Tibial nerve (tissue), 4 donors: Measurements from ENCODE around the gene SNX9. TPM values are rescaled to one million over a fixed set of nuclear protein-coding genes. Genes with fewer than 3 reads are reported as not detected.
A peak's percentile ranks its signal among the peaks of the same experiment; 100 is the strongest.

Experiments
- DNase-seq, 2 donors: peaks; one replicate each; pipeline ENCODE4 v3.0.0-alpha.2; 2019; ENCODE audit warnings: low spot score in 2 of 2
- H3K27ac ChIP-seq, 4 donors: fragments of 200-600 bp; sonication (generic) in 3 of 4; one replicate each; pipeline ENCODE4 v1.5.1; 2017 to 2019; ENCODE audit warnings: mild to moderate bottlenecking in 1 of 4
- H3K27me3 ChIP-seq, 2 donors: fragments of 200-600 bp; sonication (generic) in 1 of 2; one replicate each; pipeline versions ENCODE4 v1.5.1 to v1.6.0; 2017 to 2019
- H3K36me3 ChIP-seq, 3 donors: fragments of 200-600 bp; sonication (generic); one replicate each; pipeline ENCODE4 v1.5.1; 2018 to 2019
- H3K4me1 ChIP-seq, 4 donors: fragments of 200-600 bp; sonication (generic) in 3 of 4; one replicate each; pipeline ENCODE4 v1.5.1; 2017 to 2019
- H3K4me3 ChIP-seq, 4 donors: fragments of 200-600 bp; sonication (generic) in 3 of 4; one replicate each; pipeline ENCODE4 v1.5.1; 2017 to 2019; ENCODE audit warnings: mild to moderate bottlenecking in 1 of 4, moderate library complexity in 1 of 4
- H3K9me3 ChIP-seq, 4 donors: fragments of 200-600 bp; sonication (generic) in 3 of 4; one replicate each; pipeline ENCODE4 v1.5.1; 2017 to 2019
- CTCF ChIP-seq, 5 experiments: fragments of 200-600 bp in 3 of 5; fragments of 450-650 bp in 2 of 5; sonication (generic) in 3 of 5; IDR thresholded peaks; one replicate each; pipeline ENCODE4 v1.5.1; 2016 to 2019; ENCODE audit warnings: antibody characterized with exemption in 5 of 5, mild to moderate bottlenecking in 3 of 5, moderate library complexity in 2 of 5
- EP300 ChIP-seq, 2 donors: sonication (generic); formaldehyde crosslinking; IDR thresholded peaks; one replicate each; pipeline ENCODE4 v1.6.1; 2017; ENCODE audit warnings: antibody characterized with exemption in 2 of 2, mild to moderate bottlenecking in 1 of 2
- POLR2A ChIP-seq, 2 donors: fragments of 450-650 bp; IDR thresholded peaks; one replicate each; pipeline ENCODE4 v1.6.1; 2017; ENCODE audit warnings: antibody characterized with exemption in 2 of 2, mild to moderate bottlenecking in 2 of 2, moderate library complexity in 2 of 2
- WGBS, 2 donors: methylation state at CpG; one replicate each; pipeline ENCODE4 v1.1.5; 2018; 5-methylcytosine and 5-hydroxymethylcytosine counted together
- total RNA-seq, 4 donors: library from RNA; depleted of rRNA; stranded (reverse); fragments of >200 nt; gene quantifications; one replicate each; pipeline ENCODE4 v1.1.0, GENCODE V29; 2016

The SNX9 gene
- total RNA-seq, 4 donors from 2014 or later, result 61.2 to 69.2 (median 63.9) TPM

GRCh38 chr6:157909282-157909664 lies 86.2 kb downstream of the SNX9 start:
- H3K4me1 ChIP-seq, result peaks cover 0 to 32% (median 0%) of the 10 kb centered on the region in 4 donors
- no peak overlapping the region for H3K27ac ChIP-seq
- TF ChIP-seq EP300 (IDR thresholded peaks at IDR 0.05), result no peak
- TF ChIP-seq POLR2A (IDR thresholded peaks at IDR 0.05), result no peak
- TF ChIP-seq CTCF (IDR thresholded peaks at IDR 0.05), result no peak
- no peaks in the 10 kb centered on the region for H3K27me3 ChIP-seq
- H3K36me3 ChIP-seq, result peaks cover 0 to 56% (median 0%) of the 10 kb centered on the region in 3 donors
- H3K4me3 ChIP-seq, result no peak overlapping the region
- DNase-seq, result no peak
- peaks cover 0 to 5% (median 0%) of the 10 kb centered on the region in 4 donors for H3K9me3 ChIP-seq
- 96 to 97% methylated on average over 3 of the region's 3 CpGs for WGBS, 2 donors

GRCh38 chr6:157911278-157911677 lies 88.2 kb downstream of the SNX9 start:
- 86 to 90% methylated on average over 9 of the region's 9 CpGs for WGBS, 2 donors
- H3K27ac ChIP-seq, result peak overlapping the region in 1 of 4 donors; percentile 78

GRCh38 chr6:157911786-157912185 lies 88.7 kb downstream of the SNX9 start:
- peak overlapping the region in 2 of 4 donors; percentile 31 to 78 for H3K27ac ChIP-seq
- no peak for TF ChIP-seq POLR2A (IDR thresholded peaks at IDR 0.05)
- TF ChIP-seq CTCF (IDR thresholded peaks at IDR 0.05), result no peak
- TF ChIP-seq EP300 (IDR thresholded peaks at IDR 0.05), result no peak
- H3K27me3 ChIP-seq, result no peaks in the 10 kb centered on the region
- peaks cover 0 to 62% (median 0%) of the 10 kb centered on the region in 3 donors for H3K36me3 ChIP-seq
- WGBS, 2 donors, result 33 to 52% methylated on average over 5 of the region's 5 CpGs
- no peak for DNase-seq
- peaks cover 0 to 24% (median 0%) of the 10 kb centered on the region in 4 donors for H3K4me1 ChIP-seq
- H3K9me3 ChIP-seq, result peaks cover 0 to 5% (median 0%) of the 10 kb centered on the region in 4 donors
- H3K4me3 ChIP-seq, result no peak overlapping the region

More at GRCh38 chr6:157911278-157911677, 88.2 kb downstream of the SNX9 start:
- peaks cover 0 to 5% (median 0%) of the 10 kb centered on the region in 4 donors for H3K9me3 ChIP-seq
- no peak for DNase-seq
- H3K4me1 ChIP-seq, result peaks cover 0 to 24% (median 0%) of the 10 kb centered on the region in 4 donors
- TF ChIP-seq POLR2A (IDR thresholded peaks at IDR 0.05) (no peak), CTCF (IDR thresholded peaks at IDR 0.05) (no peak), EP300 (IDR thresholded peaks at IDR 0.05) (no peak)
- H3K36me3 ChIP-seq, result peaks cover 0 to 56% (median 0%) of the 10 kb centered on the region in 3 donors
- no peaks in the 10 kb centered on the region for H3K27me3 ChIP-seq
- H3K4me3 ChIP-seq, result no peak overlapping the region

GRCh38 chr6:157912326-157912725 lies 89.3 kb downstream of the SNX9 start:
- 17 to 21% methylated on average over 6 of the region's 6 CpGs for WGBS, 2 donors

More at GRCh38 chr6:157912326-157912725, 89.3 kb downstream of the SNX9 start:
- peak overlapping the region in 2 of 4 donors; percentile 31 to 78 for H3K27ac ChIP-seq
- no peak for TF ChIP-seq POLR2A (IDR thresholded peaks at IDR 0.05)
- TF ChIP-seq EP300 (IDR thresholded peaks at IDR 0.05), result no peak
- TF ChIP-seq CTCF (IDR thresholded peaks at IDR 0.05), result no peak
- peaks cover 0 to 24% (median 0%) of the 10 kb centered on the region in 4 donors for H3K4me1 ChIP-seq
- no peak for DNase-seq
- H3K27me3 ChIP-seq, result no peaks in the 10 kb centered on the region
- H3K4me3 ChIP-seq, result no peak overlapping the region
- H3K9me3 ChIP-seq, result peaks cover 0 to 5% (median 0%) of the 10 kb centered on the region in 4 donors
- H3K36me3 ChIP-seq, result peaks cover 0 to 66% (median 0%) of the 10 kb centered on the region in 3 donors
